CD4-positive, alpha-beta T cell treated with Interleukin-21 for 1 hour (primary cell): Measurements from ENCODE around the gene GFRAL.

ENCODE experiments used
- DNase-seq: peaks from one replicate; pipeline ENCODE4 v3.0.0-alpha.2; 2020

The GFRAL gene

DNA sequence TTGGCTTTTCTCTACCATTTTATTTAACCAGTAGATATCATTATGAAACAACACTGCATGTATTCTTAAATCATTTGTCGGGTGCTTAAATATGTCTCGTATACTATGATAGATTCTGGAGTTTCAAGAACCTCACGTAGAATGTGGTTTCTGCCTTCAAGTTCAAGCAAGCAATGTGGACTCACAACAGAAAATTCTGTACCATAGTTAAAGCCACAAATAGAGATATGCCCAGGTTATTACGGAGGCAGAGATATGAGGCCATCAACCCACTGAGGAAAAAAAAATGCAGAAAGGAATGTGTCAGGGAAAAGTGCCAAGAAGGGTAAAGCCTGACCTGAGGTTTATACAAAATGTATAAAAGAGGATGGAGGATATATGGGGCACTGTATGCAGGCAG, 109.9 kb downstream of the GFRAL start:
- no peak for DNase-seq

DNA sequence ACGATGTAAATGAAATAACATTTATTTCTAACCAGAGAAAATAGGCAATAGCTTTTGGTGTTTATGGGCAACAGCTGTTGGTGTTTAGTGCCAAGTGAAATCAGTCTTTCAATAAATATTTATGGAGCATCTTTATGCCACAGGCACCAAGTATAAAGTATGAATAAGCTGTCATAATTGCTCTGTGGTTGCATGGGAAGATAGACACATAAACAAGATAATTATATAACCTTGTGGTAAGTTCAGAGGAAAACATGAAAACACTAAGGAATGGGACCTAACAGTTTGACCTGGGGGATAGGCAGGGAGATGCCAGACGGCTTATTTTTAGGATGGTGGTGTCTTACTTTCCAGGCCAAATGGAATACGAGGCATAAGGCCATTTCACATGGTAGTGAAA, 110.9 kb downstream of the GFRAL start:
- no peak for DNase-seq

DNA sequence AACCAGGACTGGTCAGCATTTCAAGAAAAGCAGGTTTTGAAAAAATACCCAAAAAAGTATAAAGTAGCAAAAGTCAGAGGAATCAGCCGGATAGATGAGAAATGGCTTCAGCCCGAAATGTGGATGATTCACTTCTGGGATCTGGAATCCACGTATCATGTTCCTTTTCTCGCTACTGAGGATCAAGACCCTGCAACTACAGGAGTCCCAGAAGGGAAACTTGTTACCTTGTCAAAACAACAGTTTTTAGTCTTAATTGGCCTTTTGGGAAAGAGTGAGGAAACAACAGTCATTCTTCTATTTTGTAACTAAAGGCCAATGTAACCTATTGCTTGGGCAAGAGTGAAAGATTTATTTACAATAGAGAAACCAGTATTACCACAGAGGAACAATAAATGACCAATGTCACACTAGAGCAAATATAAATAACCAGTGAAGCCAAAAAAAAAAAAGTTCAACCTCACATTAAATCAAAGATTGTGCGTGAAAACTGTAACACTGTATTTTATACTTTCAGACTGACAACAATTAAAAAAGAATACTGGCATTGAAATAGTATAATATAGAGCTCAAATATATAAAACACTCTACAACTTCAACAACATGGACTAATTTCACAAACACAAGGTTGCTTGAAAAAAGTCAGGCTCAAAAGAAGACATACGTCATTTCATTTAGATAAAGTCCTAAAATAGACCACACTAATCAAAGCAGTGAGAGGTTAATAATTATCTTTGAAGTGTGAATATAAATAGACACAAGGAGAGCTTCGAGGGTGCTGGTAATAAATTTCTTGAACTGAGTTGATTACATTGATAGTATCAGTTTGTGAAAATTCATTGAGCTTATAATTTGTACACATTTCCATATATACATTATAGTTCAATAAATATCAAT, 116.2 kb downstream of the GFRAL start:
- no peak for DNase-seq

DNA sequence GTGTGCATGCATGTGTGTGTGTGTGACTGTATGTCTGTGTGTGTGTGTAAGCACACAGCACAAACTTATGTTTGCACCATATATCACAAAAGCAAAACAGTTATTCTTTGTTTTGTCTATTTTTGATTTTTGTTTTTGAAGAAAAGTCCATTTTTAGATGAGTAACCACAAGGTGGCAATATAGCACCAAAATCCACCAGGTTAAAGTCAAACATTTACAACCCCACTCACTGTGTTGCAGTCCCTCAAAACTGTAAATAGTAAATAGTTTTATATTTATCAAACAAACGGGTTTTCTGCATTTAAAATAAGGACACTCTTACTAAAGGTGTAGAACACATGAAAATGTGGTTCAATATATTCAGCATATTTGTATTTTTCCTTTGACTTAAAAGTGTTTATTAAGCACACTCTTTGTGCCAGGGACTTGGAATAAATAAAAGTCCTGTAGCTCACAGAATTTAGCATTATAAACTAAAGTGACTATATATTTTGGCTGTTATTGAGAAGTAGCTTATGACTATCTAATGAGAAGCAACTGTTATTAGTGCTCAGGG, 118.5 kb downstream of the GFRAL start:
- no peak for DNase-seq

DNA sequence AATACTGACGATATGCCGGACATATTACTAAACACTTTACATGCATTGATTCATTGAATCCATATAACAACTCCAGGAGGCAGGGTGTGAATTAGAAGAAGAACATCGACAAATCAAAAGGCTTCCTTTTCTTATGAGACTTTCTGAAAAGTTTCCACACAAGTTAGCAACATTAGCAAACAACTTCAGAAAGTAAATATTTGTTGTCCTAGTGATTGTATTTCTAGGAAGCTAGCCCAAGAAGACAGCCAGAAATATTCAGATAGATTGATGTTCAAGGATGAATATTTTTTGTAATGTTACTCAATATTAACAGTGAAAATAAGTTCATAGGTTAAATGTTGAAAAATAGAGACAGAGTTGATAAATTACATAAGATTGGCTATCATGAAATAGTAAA, 120.6 kb downstream of the GFRAL start:
- no peak for DNase-seq

DNA sequence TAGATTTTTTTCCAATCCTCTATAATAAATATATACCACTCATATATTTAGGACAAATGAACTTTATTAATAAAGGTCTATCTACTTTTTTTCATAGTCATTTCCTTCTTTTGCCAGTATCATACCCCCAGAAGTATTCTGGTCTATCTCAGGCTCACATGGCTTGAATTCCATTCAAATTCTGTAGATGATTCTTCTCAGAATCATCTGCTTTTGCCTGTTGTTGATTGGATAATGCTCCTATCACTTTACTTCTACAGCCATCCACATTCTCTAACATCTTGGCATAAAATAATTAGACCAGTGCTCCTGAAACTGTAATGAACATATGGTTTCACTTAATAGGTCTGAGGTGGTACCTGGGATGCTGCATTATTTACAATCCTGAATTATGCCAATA, 121.2 kb downstream of the GFRAL start:
- no peak for DNase-seq

DNA sequence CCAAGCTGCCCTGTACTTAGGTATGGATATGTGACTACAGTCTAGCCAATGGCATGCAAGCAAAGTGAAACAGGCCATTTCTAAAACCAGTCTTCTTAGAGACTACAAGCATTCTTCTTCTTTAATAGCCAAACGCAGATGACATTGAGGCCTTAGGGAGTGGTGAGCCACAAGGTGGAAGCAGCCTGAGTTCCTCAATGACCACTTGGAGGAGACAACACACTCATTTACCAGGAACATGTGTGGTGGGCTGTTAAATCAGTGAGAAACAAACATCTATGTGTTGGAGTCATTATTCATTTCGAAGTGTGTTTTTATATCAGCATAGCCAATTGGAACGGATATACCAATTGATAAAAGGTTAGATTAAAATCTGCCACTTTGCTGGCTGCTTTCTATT, 122.0 kb downstream of the GFRAL start:
- no peak for DNase-seq

DNA sequence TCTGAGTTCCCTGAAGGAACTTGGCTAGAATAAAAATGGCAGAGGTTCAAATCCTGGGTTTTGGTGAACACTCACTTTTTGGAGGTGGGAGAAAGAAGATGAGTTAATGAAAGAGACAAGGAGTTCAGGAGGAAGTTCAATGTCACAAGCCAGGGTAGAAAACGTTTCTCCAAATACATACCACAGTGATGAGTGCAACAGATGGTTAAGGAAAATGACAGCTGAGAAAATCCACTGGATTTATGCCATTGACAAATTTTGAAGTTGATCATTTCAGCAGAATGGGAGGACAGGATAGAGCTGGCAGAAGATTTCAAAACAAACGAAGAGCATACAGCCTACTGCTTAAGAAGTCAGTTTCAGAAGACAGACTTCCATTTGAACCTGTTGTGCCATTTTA, 122.7 kb downstream of the GFRAL start:
- no peak for DNase-seq
